ENCODE measurements around the gene LRRK1.

The LRRK1 gene

GRCh38 chr15:100994597-100995446, 75.7 kb downstream of the LRRK1 start:
- DNase-seq (ENCODE audit: low read depth, low spot score): no peak
- no peak overlapping the region for H3K4me3 ChIP-seq (ENCODE audit: low read length)

- no peak overlapping the region for H3K4me3 ChIP-seq (ENCODE audit: low read length)
- DNase-seq (ENCODE audit: low read depth, low spot score): no peak
These were observed 76.6 kb downstream of the LRRK1 start for GRCh38 chr15:100995471-100996430.

DNA sequence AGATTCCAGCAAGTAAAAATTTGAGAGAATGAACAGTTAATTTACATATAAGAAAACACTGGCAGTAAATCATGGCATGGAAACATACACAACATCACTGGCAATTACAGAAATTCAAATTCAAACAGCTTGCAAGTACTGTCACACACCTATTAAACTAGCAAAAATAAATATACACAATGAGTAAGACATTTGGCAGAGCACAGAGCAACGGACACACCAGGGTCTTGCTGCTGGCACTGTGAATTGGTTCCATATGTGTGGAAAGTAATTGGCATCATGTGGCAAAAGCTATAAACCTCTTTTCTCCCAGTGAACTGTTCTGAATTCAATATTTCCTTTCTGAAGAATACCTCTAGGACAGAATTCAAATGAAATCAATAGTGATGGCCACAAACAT, 78.3 kb downstream of the LRRK1 start:
- H3K4me3 ChIP-seq (ENCODE audit: low read length): no peak overlapping the region
- DNase-seq (ENCODE audit: low read depth, low spot score): no peak

- no peak overlapping the region for H3K4me3 ChIP-seq (ENCODE audit: low read length)
- no peak for DNase-seq (ENCODE audit: low read depth, low spot score)
These were observed 79.5 kb downstream of the LRRK1 start for GRCh38 chr15:100998630-100999029.

GRCh38 chr15:100999369-100999768, 80.2 kb downstream of the LRRK1 start:
- no peak overlapping the region for H3K4me3 ChIP-seq (ENCODE audit: low read length)
- no peak for DNase-seq (ENCODE audit: low read depth, low spot score)

DNA sequence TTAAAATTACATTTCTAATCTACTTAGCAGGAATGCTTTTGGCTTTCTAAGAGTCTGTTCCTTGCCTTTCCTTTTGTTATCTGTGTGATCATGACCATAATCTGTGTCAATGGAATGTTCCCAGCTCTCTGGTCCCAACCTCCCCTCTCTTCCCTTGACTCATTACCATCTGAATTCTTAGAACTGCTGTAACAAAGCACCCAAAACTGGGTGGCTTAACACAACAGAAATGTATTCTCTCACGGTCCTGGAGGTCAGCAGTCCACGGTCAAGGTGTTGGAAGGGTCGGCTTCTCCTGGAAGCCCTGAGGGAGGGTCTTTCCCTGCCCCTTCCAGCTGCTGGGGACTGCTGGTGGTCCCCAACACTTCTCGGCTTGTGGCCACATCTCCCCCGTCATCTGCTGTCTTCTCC, 81.1 kb downstream of the LRRK1 start:
- no peak for DNase-seq (ENCODE audit: low read depth, low spot score)
- no peak overlapping the region for H3K4me3 ChIP-seq (ENCODE audit: low read length)

DNA sequence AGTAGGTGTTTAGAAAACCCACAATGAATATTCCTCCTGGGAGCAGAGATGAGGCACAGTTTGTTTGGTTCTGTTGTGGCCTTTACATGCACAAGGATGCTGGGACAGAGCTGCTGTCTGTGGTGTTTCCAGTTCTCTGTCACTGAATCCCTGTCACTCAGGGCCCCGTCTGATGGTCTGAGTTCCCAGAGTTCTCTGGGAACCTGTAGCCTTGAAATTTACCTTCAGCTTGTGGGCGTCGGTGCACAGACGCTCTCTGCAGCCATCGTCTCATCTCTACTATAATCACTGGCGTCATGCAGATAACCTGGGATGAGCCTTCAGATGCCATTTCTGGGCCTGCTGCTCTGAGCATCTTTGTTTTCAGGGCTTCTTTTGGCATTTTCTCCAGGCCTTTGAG, 81.9 kb downstream of the LRRK1 start:
- no peak for DNase-seq (ENCODE audit: low read depth, low spot score)

DNA sequence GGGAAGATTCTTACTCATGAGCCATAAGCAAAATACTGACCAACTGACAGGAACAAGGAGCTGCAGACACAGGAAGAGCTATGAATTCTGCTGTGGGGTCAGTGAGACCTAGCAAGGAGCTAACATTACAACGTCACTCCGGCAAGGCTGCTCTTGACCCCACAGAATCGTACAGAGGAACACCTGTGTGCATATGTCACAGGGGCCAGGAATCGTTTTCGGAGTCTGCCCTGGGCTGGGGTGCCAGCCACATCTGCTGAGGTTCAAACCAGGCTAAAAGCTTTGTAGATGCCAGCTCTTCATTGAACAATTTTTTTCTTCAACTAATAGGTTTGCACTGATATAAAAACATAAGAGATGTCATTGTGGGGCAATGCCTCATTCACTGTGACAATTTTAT, 82.6 kb downstream of the LRRK1 start:
- DNase-seq (ENCODE audit: low read depth, low spot score): no peak
- no peak overlapping the region for H3K4me3 ChIP-seq (ENCODE audit: low read length)

More for the DNA sequence above, 81.9 kb downstream of the LRRK1 start:
- H3K4me3 ChIP-seq (ENCODE audit: low read length): no peak overlapping the region

GRCh38 chr15:101003081-101003480, 83.9 kb downstream of the LRRK1 start:
- no peak overlapping the region for H3K4me3 ChIP-seq (ENCODE audit: low read length)
- DNase-seq (ENCODE audit: low read depth, low spot score): no peak

GRCh38 chr15:101003706-101004105, 84.5 kb downstream of the LRRK1 start:
- no peak for DNase-seq (ENCODE audit: low read depth, low spot score)
- no peak overlapping the region for H3K4me3 ChIP-seq (ENCODE audit: low read length)

- no peak overlapping the region for H3K4me3 ChIP-seq (ENCODE audit: low read length)
- DNase-seq (ENCODE audit: low read depth, low spot score): no peak
These were observed 85.3 kb downstream of the LRRK1 start for GRCh38 chr15:101004500-101004899.

GRCh38 chr15:101004986-101005747, 86.0 kb downstream of the LRRK1 start:
- H3K4me3 ChIP-seq (ENCODE audit: low read length): no peak overlapping the region
- no peak for DNase-seq (ENCODE audit: low read depth, low spot score)

- peak; percentile 44 for DNase-seq (ENCODE audit: low read depth, low spot score)
These were observed 88.0 kb downstream of the LRRK1 start for GRCh38 chr15:101006931-101007691.

DNA sequence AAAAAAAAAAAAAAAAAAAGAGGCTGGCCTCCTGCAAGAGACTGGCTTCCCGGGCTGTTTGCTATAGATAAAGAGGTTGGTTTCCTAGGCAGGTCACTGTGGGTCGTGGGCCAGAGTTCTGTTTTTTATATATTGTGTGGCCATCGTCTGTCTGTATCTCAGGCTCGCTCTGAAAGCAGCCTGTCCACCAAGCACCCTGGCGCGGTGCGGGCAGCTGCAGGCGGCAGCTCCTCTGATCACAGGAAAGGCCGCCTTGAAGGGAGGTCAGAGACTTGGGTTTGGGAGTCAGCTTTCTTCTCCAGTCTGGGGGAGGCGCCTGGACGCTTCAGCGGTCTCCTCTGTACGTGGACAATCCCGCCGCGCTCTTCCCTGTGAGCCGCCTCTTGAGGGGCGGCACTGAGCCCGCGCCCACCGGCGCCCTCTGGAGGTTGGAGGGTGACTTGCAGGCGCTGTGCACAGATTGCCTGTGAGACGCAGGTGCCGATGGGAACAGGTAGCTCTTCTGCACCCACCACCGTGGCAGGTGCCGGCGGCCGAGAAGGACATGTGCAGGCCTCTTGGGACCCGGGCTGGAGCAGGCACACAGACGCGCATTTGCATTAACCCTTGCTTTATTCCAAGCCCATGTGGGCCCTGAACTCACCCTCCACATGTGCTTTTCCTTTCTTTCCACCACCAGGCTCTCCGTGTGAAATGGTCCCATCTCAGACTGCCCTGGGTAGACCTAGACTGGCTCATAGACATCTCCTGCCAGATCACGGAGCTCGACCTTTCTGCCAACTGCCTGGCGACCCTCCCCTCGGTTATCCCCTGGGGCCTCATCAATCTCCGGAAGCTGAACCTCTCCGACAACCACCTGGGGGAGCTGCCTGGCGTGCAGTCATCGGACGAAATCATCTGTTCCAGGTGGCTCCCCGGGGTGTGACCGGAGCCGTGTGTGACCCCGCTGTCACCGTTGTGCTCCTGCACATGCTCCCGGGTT, 89.3 kb downstream of the LRRK1 start:
- H3K4me3 ChIP-seq (ENCODE audit: low read length): peak overlapping the region; percentile 78

More at GRCh38 chr15:101006931-101007691, 88.0 kb downstream of the LRRK1 start:
- H3K4me3 ChIP-seq (ENCODE audit: low read length): no peak overlapping the region

DNA sequence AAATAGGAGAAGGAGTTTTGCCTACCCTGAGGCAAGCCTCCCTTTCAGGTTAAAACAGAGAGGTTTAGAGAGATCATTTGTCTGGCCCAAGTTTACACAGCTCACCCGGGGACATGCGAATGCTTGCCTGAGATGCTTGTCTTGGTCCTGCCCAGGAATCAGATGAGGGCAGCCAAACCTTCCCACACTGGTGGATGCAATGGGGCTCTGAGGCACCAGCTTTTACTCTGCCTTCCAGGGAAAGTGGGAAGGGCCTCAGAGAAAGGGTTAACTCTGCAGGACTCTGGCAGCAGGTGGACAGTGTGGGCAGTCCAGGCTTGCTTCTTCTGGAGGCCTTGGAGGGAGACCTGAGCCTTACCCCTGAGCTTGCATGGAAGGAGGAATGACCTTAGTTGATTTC, 90.0 kb downstream of the LRRK1 start:
- no peak for DNase-seq (ENCODE audit: low read depth, low spot score)

More for the DNA sequence above, 89.3 kb downstream of the LRRK1 start:
- DNase-seq (ENCODE audit: low read depth, low spot score): peak; percentile 62

DNA sequence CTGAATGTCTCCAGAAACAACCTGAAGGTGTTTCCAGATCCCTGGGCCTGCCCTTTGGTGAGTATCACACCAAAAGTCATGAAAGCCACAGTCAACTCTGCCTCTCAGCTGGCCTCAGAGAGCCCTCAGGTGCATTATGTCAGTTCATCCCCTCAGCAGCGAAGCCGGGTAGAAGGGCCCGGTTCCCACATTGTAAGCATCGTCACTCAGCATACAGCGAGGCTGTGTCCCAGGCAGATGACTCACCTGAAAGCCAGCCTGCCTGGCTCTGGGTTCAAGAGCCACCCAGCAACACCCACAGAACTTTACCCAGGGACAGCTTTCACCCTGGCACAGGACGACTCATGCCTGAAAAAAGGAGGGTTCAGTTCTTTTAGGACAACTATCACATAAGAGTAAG, 91.6 kb downstream of the LRRK1 start:
- no peak for DNase-seq (ENCODE audit: low read depth, low spot score)
- no peak overlapping the region for H3K4me3 ChIP-seq (ENCODE audit: low read length)

More for the DNA sequence above, 90.0 kb downstream of the LRRK1 start:
- H3K4me3 ChIP-seq (ENCODE audit: low read length): no peak overlapping the region

Measured in Jurkat, Clone E6-1 (cell line).